ENCODE results near the gene MKRN2.

- TF ChIP-seq CTCF (IDR thresholded peaks at IDR 0.05): no peak
- no peak for TF ChIP-seq EP300 (IDR thresholded peaks at IDR 0.05)
These were observed 1.8 kb downstream of the MKRN2 start for GRCh38 chr3:12558706-12559105.
